A549 treated with DMSO at 1 μM for 4 hours (cell line): ENCODE measurements around the gene LBHD2. TPM values are rescaled to one million over a fixed set of nuclear protein-coding genes. Genes with fewer than 3 reads are reported as not detected.

Experiments used
- total RNA-seq: library from RNA; stranded (reverse); fragments of 200-300 nt; extraction: Qiagen RNA extraction; gene quantifications from 5 replicates; pipeline ENCODE4 v1.2.3, GENCODE V29; 2022; ENCODE audit warnings: low read depth

Gene LBHD2
- total RNA-seq, result 0.14 to 0.39 TPM (median 0.18 TPM) in 3 of 5 replicates, not detected in the others

GRCh38 chr14:103084021-103084919 is at the start of gene LBHD2:
TSS of gene LBHD2 (plus strand) at chr14:103084210. CDS start at chr14:103086013, 1,803 bp downstream.

GRCh38 chr14:103057372-103058163 is 26.4 kb upstream of the LBHD2 start, which contains the start of gene CDC42BPB:
TSS of gene CDC42BPB (minus strand) at chr14:103057549. CDS start at chr14:103057173, 376 bp downstream.

GRCh38 chr14:103094406-103095209 is 10.6 kb downstream of the LBHD2 start, which contains the start of gene EXOC3L4:
TSS of gene EXOC3L4 (plus strand) at chr14:103094725. CDS start at chr14:103100220, 5,495 bp downstream.

GRCh38 chr14:103122947-103123633 is 39.1 kb downstream of the LBHD2 start, which contains the start of gene TNFAIP2:
TSS of gene TNFAIP2 (plus strand) at chr14:103123461. CDS start at chr14:103126458, 2,997 bp downstream.

Other genes starting within 250 kb of the LBHD2 start
- gene AMN, start 161.5 kb upstream of the LBHD2 start, total RNA-seq, result 0.23 to 0.69 TPM (median 0.46 TPM) in 5 replicates
- gene CDC42BPB, start 26.7 kb upstream of the LBHD2 start, total RNA-seq, result 64.0 to 75.6 TPM (median 72.8 TPM) in 5 replicates
- 1.4 to 2.1 TPM (median 1.5 TPM) in 5 replicates for gene EXOC3L4, start 10.5 kb downstream of the LBHD2 start, total RNA-seq
- 352 to 444 TPM (median 429 TPM) in 5 replicates for gene TNFAIP2, start 39.3 kb downstream of the LBHD2 start, total RNA-seq